Mesenteric fat pad (tissue), 1 donor: ENCODE measurements around the gene RAI1. TPM values are rescaled to one million over a fixed set of nuclear protein-coding genes. Genes with fewer than 3 reads are reported as not detected.

Experiments used
- DNase-seq: peaks from one replicate; pipeline ENCODE4 v3.0.0-alpha.2; 2020; ENCODE audit warnings: low spot score
- total RNA-seq: library from RNA; stranded (reverse); fragmentation: NEBNext Ultra II Directional; extraction: Animal tissue kit (Norgen Biotek cat#: 25700); gene quantifications from one replicate; pipeline ENCODE4 v1.2.1, GENCODE V29; 2021
- donor health status: DM: yes; HTN: yes; CAD: no.

Gene RAI1
- total RNA-seq, 1 donor from 2014 or later = 21.2 TPM

GRCh38 chr17:17698371-17698770, 17.1 kb downstream of the RAI1 start:
- DNase-seq = no peak

- no peak for DNase-seq
Measured at GRCh38 chr17:17698869-17699351, 17.7 kb downstream of the RAI1 start.

GRCh38 chr17:17699491-17699890, 18.2 kb downstream of the RAI1 start:
- DNase-seq = no peak

- DNase-seq = no peak
Measured at GRCh38 chr17:17700251-17700969, 19.2 kb downstream of the RAI1 start.

GRCh38 chr17:17701112-17701511, 19.9 kb downstream of the RAI1 start:
- no peak for DNase-seq

GRCh38 chr17:17701658-17702057, 20.4 kb downstream of the RAI1 start:
- no peak for DNase-seq

GRCh38 chr17:17702449-17703139, 21.3 kb downstream of the RAI1 start:
- no peak for DNase-seq

GRCh38 chr17:17703140-17703919, 22.1 kb downstream of the RAI1 start:
- DNase-seq = no peak

- DNase-seq = no peak
Measured at GRCh38 chr17:17704931-17705330, 23.7 kb downstream of the RAI1 start.

GRCh38 chr17:17706140-17707060, 25.1 kb downstream of the RAI1 start:
- no peak for DNase-seq

GRCh38 chr17:17708295-17708694, 27.0 kb downstream of the RAI1 start:
- no peak for DNase-seq

- DNase-seq = no peak
Measured at GRCh38 chr17:17708816-17709215, 27.6 kb downstream of the RAI1 start.

- no peak for DNase-seq
Measured at GRCh38 chr17:17709815-17710321, 28.6 kb downstream of the RAI1 start.

- DNase-seq = no peak
Measured at GRCh38 chr17:17710355-17710727, 29.1 kb downstream of the RAI1 start.

GRCh38 chr17:17710728-17711541, 29.7 kb downstream of the RAI1 start:
- no peak for DNase-seq

GRCh38 chr17:17711641-17712162, 30.4 kb downstream of the RAI1 start:
- no peak for DNase-seq

- no peak for DNase-seq
Measured at GRCh38 chr17:17712268-17712924, 31.1 kb downstream of the RAI1 start.

GRCh38 chr17:17713839-17714238, 32.6 kb downstream of the RAI1 start:
- DNase-seq = no peak

GRCh38 chr17:17714261-17714866, 33.1 kb downstream of the RAI1 start:
- no peak for DNase-seq
